Caki2 (cell line): ENCODE measurements around the gene FOXF1. TPM values are rescaled to one million over a fixed set of nuclear protein-coding genes. Genes with fewer than 3 reads are reported as not detected.
A peak's percentile ranks its signal among the peaks of the same experiment; 100 is the strongest.

Experiments used
- DNase-seq: peaks from one replicate; pipeline ENCODE4 v3.0.0-alpha.2; 2015; ENCODE audit warnings: low read depth
- in situ Hi-C: cut with HindIII; loops from 2 replicates; pipeline ENCODE4 v1.10.0; 2016; ENCODE audit warnings: low sequenced_read_pairs, low pct_unique_long_range_greater_than_20kb, mixed read lengths
- total RNA-seq: library from RNA; depleted of rRNA; stranded (reverse); fragments of >200 nt; shearing (Covaris generic); gene quantifications from 2 replicates; pipeline ENCODE4 v1.2.3, GENCODE V29; 2014; ENCODE audit warnings: low replicate concordance

The FOXF1 gene
- total RNA-seq, 1 experiment from 2014 or later, result 1.5 TPM

DNA sequence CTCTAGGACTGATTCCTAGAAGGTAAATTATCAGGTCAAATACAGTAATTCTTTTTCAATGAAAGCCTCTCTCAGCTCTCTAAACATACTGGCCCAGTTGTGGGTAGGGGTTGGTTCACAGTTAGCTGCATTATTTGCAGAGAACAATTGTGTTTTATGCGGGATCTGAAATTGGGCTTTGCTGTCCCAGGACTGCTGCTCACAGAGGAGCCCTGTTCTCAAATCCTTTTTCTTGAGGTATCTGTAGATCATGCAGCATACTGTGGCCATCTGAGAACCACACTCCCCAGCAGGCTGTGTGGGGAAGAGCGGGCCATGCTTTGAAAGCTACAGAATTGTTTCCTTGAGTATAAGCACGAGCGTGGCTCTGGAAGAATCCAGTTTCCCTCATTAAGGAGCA lies 27.2 kb downstream of the FOXF1 start:
- in situ Hi-C loops, result no loop called here
- DNase-seq, result no peak

DNA sequence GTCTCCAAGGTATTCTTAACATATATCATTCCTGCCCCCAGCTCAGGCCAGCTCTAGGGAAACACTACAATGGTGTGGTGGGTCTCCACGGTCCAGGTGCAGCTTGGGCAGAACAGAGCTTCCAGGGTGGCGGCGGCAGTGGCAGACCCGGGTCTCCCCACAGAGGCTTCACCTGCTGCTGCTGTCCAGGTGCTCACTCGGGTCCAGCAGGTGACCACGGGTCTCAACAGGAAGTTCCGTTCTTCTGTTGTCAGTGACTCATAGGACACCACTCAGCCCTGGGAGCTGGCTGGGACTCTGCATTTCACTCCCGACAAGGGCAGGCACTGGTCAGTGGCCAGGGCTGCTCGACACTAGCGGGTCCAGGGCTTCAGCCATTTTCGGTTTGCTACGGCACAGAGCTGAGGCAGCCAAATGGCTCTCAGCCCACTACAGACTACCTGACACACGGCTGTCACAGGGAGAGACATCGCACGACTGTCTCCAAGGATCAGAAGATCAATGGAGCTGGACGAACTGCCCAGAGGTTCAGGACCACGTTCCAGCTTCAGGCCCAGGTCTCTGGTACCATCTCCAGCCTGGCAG lies 28.0 kb downstream of the FOXF1 start:
- DNase-seq, result no peak
- in situ Hi-C loops, result no loop called here

DNA sequence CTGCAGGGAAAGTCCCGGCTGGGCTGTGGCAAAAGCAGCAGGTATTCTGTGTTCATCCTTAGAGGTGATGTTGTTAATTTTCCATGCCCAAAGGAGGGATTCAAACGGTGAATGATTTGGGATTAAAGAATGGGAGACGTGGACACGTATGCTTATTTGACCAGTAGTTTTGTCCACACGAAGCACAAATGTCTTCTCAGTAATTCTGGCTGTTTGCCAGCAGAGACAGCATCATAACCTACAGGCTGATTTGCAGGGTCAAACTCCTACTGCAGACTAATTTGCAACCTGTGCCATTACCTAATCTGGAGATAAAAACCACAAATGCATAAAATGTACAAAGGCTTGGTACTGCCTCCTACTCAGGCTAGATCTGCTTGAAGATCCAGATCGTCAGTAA lies 30.6 kb downstream of the FOXF1 start:
- in situ Hi-C loops, result no loop called here
- DNase-seq, result no peak

DNA sequence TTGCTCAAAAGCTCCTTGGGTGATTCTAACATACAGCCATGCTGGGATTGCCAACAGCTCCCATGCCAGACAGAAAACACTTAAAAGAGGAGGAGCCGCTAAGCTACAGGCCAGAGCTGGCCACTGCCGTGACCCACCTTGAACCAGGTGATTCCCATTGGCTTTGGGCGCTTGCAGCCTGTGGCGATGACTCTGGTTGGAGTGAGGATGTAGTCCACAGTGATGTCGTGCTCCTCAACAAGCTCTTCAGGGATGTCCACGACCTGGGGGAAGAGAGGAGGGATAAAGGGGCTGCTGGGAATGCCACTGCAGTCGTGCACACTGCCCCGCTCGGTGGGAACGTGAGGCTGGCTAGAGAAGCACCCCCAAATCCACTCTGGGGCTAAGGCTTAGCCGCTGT lies 31.2 kb downstream of the FOXF1 start:
- in situ Hi-C loops, result no loop called here
- no peak for DNase-seq

DNA sequence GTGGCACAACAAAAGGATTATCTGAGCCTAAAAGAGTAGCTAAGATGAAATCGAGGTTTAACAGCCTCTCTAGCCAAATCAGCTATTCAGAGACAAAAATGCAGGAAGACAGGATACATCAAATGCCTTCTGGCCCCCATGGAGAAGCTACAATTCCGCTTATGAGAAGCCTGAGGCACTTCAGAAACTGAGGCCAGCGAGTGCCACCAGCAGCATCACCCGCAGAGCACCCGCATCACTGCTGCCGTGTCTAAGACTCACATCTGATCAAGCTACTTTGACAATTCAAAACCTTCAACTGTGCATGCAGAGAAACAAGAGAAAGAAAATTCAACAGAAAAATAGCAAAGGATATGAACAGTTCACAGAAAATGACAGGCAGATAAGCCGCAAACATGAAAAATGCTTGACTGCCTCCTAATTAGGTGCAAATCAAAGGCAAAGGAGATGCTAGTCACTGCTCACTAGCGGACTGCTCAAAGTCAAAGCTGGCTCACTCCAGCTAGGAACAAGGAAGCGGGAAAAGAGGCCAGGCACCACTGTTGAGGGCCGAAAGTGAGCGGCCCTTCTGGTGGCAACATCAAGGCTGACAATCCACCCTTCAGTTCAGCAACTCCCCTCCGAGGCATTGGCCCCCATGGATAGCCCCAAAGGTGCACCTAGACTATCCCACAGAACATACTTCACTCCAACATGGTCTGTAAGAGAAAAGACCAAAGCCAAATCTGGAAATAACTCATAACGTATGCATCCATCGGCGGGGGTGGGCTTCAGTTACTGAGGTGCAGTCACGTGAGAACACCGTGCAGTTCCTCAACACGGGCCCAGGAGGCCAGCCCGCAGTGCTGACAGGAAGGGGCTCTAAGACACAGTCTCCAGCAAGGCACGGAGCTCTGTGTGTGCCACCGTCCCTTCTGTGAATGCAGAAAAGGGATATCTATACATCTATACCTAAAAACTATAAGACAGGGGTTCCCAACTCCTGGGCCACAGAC lies 32.7 kb downstream of the FOXF1 start:
- no peak for DNase-seq
- in situ Hi-C loops, result no loop called here

DNA sequence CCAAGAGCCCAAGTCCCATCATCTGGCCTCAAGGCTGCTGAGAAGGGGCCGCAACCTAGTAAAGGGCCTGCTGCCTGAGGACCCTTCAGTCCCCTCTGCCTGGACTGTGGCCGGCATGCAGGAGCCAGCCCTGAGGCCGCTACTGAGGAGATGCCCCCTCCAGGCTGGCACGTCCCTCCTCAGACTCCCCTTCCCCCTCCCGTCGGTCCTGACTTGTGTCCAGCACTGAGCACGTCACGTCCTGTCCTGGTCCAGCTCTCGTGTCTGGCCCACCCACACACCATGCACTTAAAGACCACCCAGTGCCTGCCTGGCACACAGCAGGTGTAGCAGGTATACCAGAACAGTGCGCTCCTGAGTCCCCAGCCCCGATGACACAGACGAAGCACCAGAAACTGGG lies 35.2 kb downstream of the FOXF1 start:
- in situ Hi-C loops, result no loop called here
- no peak for DNase-seq

DNA sequence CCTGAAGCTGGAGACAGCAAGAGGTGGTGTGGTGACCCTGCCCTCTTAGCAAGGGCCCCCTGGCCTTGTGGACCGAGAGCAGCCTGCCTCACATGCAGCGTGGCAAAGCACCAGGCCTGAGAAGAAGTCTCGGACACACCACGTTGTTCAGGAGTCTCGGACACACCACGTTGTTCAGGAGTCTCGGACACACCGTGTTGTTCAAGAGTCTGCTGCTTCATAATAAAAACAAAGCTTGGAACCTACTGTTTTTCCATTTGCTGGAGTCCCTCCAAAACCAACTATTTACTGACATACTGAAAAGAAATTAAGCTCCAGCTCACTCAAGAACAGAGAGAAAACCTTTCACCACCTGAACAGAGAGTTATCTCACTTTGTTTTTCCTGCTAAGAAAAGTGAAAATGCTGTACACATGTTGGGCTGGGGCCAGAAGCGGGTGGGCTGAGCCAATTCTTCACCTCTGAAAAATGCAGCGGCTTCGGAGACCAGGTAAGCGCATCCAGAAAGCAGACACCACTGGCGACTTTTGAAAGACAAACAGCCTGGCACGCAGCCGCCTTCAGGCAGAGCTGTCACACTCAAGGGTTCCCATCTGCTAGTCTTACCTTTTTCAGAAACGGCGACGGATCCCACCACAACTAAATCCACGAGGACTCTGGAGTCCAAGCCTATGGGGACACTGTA lies 35.8 kb downstream of the FOXF1 start:
- in situ Hi-C loops, result no loop called here
- DNase-seq, result no peak

DNA sequence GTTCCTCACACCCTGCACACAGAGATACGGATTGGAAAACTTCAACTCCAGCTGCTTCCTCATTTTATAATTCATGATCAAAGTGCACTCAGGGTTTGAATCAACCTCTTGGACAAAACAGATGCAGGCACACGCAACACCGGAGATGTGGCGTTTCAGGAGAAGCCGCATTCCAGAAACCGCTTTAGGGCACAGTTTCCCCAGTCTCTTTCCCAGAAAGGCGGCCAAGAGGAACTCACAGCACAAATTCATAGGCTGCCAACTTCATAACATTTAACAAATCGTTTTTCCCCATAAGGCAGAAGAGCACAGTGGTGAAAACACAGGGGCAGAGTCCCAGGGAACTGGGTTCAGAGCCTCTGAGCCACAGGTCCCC lies 36.3 kb downstream of the FOXF1 start:
- no peak for DNase-seq
- in situ Hi-C loops, result no loop called here

DNA sequence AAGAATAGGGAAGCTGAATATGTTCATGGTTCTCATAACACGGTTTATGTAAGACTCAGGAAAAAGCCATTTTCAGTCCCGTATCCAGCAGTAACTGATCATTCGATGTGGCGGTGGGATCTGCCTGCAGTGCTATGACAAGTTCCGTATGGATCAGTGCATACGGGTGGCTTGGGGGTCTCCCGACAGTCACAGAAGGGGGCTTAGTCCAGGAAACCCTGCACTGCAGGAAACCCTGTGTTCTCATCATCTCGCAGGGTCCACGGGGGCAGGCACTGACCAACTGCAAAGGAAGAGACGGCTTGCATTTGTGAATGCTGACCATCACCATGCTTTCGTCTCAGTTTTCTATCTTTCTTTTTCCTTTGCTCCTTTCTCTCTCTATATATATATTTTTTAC lies 37.0 kb downstream of the FOXF1 start:
- DNase-seq, result no peak
- in situ Hi-C loops, result no loop called here

DNA sequence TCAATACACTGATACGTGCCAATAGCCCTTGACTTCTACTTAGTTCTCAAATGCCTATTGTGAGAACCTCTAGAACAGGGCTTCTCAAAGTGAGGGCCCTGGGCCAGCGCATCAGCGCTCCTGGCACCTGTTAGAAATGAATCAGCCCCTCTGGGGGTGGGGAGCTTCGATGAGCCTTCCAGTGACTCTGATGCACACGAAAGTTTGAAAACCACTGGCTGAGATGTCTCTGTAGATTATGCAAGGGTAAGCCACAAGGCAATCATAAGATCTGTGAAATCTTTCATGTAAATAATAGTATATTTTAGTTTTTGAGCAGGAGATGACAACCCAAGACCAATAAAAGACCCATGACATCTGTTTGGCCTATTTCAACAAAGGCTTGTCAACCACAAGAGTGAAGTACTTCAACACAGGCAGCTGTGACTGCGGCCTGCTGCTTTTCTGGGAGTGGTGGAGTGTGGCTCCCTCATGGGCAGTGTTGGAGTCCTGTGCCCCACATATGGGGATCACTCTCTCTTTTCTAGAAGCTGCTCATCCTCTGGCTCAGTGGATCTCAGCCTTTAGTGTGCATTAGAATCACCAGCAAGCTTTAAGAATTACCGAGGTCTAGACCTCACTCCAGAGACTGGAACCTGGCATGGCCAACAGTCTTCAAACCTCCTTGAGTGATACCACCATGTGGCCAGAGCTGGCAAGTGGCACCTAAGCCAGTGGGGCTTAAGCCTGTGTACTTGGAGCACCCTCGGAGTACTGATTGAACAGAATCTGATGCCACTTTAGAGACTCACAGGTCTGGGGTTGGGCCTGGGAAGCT lies 39.0 kb downstream of the FOXF1 start:
- in situ Hi-C loops, result no loop called here
- no peak for DNase-seq

DNA sequence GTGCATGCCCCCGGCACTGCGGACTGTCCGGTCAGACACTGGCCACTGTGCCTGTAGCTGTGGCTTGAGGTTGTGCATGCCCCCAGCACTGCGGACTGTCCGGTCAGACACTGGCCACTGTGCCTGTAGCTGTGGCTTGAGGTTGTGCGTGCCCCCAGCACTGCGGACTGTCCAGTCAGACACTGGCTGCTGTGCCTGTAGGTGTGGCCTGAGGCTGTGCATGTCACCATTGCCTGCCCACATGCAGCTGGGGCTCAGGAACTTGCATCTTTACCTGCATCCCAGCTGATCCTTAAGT lies 39.5 kb downstream of the FOXF1 start:
- in situ Hi-C loops, result no loop called here
- DNase-seq, result no peak

DNA sequence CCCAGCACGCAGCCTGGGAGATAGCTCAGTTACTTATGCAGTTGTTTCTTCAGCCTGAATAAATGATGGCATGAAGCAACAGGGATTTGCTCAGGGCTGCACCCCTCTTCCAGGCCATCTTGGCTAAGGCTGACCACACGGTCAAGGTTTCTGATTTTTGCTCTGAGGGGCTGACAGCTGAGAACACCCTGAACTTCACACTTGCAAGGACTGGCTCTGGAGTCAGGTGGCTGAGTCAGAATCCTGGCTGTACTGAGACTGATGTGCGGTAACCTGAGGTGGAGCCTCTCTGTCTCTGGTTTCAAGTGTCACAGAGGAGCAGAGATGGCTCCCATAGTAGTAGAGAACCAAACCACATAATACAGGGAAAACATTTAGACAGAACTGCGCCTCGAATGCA lies 40.0 kb downstream of the FOXF1 start:
- in situ Hi-C loops, result no loop called here
- DNase-seq, result no peak

DNA sequence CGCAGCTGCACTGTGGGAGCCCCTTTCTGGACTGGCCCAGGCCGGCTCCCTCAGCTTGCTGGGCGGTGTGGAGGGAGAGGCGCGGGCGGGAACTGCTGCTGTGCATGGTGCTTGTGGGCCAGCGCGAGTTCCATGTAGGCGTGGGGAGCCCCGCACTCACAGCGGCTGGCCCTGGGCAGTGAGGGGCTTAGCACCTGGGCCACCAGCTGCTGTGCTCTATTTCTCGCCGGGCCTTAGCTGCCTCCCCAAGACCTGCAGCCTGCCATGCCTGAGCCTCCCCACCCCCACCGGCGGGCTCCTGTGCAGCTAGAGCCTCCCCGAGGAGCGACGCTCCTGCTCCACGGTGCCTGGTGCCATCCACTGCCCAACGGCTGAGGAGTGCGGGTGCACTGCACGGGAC lies 43.0 kb downstream of the FOXF1 start:
- DNase-seq, result no peak
- in situ Hi-C loops, result no loop called here

DNA sequence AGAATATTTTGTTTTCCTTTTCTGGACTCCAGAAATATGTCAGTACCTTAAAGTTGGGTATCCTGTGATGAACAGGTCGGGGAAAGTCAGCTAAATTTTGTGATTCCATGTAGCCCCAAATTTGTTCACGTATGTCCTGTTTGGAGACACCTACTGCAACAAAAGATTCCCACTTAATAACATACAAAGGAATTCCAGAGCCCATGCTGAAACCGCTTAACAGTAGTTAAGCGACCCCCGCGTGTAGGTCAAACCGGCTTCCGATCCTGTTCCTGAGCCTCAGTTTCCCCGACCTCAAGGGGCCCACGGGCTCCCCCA lies 44.2 kb downstream of the FOXF1 start:
- in situ Hi-C loops, result no loop called here

DNA sequence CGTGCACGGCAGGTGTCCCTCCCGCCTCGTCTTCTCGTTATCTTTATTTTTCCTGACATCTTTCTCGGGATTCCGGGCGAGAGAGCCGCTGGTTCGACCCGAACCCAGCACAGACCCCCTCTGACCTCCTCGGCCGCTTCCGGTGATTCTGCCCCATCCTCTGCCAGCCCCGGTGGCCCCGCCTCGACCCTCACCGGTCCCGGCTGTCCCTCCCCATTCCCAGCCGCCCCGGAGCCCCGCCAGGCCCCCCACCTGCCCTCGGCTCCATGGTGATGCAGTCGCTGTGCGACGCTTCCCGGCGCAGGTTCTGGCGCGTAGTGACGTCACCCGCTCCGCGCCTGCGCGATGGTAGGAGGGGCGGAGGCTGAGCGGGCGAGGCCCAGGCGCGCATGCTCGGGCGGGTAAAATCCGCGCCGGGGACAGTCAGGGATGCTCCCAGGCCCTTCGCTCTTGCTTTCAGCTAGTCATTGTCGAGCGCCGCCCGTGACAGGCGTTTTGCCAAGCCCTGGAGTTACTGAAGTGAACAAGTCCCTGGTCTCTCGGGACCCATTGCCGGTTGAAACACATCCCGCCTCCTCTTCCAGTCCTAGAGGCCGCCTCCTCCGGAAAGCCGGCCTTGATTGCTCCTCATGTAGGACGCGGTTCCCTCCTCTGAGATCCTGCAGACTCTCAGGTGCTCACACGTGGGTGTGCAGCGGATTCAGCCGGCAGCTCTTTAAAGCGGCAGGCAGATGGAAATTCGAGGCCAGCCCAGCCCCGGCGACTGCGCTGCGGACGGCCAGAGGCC lies 44.8 kb downstream of the FOXF1 start, which contains the start of gene MTHFSD:
MTHFSD (minus strand) TSS at position 319 of the 787 bp plus-strand sequence; CDS start at position 268, 51 bp downstream.
- in situ Hi-C loops, result no loop called here
- peak; percentile 82 for DNase-seq

More for the DNA sequence above, 44.2 kb downstream of the FOXF1 start:
- no peak for DNase-seq

DNA sequence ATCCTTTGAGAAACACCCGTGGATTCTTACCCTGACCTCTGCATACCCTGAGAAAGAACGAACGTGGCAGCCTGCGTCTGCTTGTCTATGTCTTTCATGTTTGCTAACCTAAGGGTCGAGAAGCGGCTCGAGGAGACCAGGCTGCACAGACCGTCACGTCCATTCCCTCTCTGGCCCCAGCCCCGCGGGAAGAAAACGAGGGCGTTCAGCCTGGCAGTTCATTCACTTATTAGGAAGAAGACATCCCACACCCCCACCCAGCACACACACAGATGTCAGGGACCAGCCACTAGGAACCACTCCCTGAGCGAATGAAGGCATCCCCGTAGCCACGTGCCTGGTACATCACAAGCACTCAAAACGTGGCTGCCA lies 45.4 kb downstream of the FOXF1 start:
- in situ Hi-C loops, result no loop called here
- DNase-seq, result no peak

DNA sequence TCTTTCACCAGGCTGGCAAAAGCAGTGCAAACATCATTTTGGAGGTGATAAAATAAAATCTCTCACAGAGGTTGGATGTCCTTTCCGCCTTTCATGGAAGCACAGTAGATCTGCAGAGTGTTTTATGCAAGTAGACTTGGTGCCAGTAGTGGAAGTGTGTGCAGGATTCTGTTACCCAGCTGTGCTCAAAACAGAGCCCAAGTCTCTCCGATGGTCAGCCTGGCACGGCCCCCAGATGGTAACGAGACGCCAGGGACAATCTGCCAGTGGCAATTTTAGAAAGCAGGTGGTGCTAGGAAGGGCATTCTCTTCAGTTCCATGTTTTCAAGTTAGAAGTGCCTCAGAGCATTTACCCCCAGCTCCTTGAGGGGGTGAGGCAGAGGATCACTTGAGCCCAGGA lies 46.2 kb downstream of the FOXF1 start:
- in situ Hi-C loops, result no loop called here
- no peak for DNase-seq

DNA sequence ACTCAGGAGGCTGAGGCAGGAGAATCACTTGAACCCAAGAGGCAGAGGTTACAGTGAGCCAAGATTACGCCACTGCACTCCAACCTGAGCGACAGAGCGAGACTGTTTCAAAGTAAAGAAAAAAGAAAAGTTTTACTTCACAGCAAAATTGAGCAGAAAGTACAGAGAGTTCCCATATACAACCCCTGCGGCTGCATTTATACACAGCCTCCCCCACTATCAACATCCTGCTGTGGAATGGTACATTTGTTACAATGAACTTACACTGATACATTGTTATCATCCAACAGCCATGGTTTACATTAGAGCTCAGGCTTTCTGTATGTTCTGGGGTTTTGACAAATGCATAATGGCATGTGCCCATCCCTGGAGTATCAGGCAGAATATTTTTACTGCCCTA lies 47.3 kb downstream of the FOXF1 start:
- in situ Hi-C loops, result no loop called here
- DNase-seq, result no peak
